Tibial nerve (tissue), 4 donors: ENCODE measurements around the gene ABCD2. TPM values are rescaled to one million over a fixed set of nuclear protein-coding genes. Genes with fewer than 3 reads are reported as not detected.

Source experiments
- DNase-seq, 2 donors: peaks; one replicate each; pipeline ENCODE4 v3.0.0-alpha.2; 2019; ENCODE audit warnings: low spot score in 2 of 2
- H3K27ac ChIP-seq, 4 donors: fragments of 200-600 bp; sonication (generic) in 3 of 4; one replicate each; pipeline ENCODE4 v1.5.1; 2017 to 2019; ENCODE audit warnings: mild to moderate bottlenecking in 1 of 4
- H3K27me3 ChIP-seq, 2 donors: fragments of 200-600 bp; sonication (generic) in 1 of 2; one replicate each; pipeline versions ENCODE4 v1.5.1 to v1.6.0; 2017 to 2019
- H3K36me3 ChIP-seq, 3 donors: fragments of 200-600 bp; sonication (generic); one replicate each; pipeline ENCODE4 v1.5.1; 2018 to 2019
- H3K4me1 ChIP-seq, 4 donors: fragments of 200-600 bp; sonication (generic) in 3 of 4; one replicate each; pipeline ENCODE4 v1.5.1; 2017 to 2019
- H3K4me3 ChIP-seq, 4 donors: fragments of 200-600 bp; sonication (generic) in 3 of 4; one replicate each; pipeline ENCODE4 v1.5.1; 2017 to 2019; ENCODE audit warnings: mild to moderate bottlenecking in 1 of 4, moderate library complexity in 1 of 4
- H3K9me3 ChIP-seq, 4 donors: fragments of 200-600 bp; sonication (generic) in 3 of 4; one replicate each; pipeline ENCODE4 v1.5.1; 2017 to 2019
- EP300 ChIP-seq, 2 donors: sonication (generic); formaldehyde crosslinking; IDR thresholded peaks; one replicate each; pipeline ENCODE4 v1.6.1; 2017; ENCODE audit warnings: antibody characterized with exemption in 2 of 2, mild to moderate bottlenecking in 1 of 2
- POLR2A ChIP-seq, 2 donors: fragments of 450-650 bp; IDR thresholded peaks; one replicate each; pipeline ENCODE4 v1.6.1; 2017; ENCODE audit warnings: antibody characterized with exemption in 2 of 2, mild to moderate bottlenecking in 2 of 2, moderate library complexity in 2 of 2
- WGBS, 2 donors: methylation state at CpG; one replicate each; pipeline ENCODE4 v1.1.5; 2018; 5-methylcytosine and 5-hydroxymethylcytosine counted together
- total RNA-seq, 4 donors: library from RNA; depleted of rRNA; stranded (reverse); fragments of >200 nt; gene quantifications; one replicate each; pipeline ENCODE4 v1.1.0, GENCODE V29; 2016
- TF ChIP-seq, protein P1 (sequence below), 5 experiments: fragments of 200-600 bp in 3 of 5; fragments of 450-650 bp in 2 of 5; sonication (generic) in 3 of 5; IDR thresholded peaks; one replicate each; pipeline ENCODE4 v1.5.1; 2016 to 2019; ENCODE audit warnings: antibody characterized with exemption in 5 of 5, mild to moderate bottlenecking in 3 of 5, moderate library complexity in 2 of 5

The ABCD2 gene
- total RNA-seq, 4 donors from 2014 or later: 4.8 to 8.8 (median 7.7) TPM

DNA sequence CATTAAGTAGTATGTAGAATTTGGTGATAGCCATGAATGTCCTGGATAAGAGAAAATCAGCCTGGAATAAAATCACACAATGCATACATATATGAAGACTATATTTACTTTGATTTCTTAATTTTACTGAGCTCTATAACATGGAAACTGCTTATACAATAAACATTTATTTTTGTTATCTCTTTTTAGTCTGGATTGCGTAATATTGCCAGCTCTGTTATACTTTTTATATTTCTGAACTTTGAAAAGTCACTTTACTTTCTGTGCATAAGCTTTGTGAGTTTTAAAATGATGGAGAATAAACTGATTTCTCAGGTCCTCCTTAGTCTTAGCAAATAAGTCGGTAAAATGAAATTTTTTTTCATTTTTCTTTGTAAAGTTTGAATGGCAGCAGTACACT, 19.2 kb upstream of the ABCD2 start:
- TF ChIP-seq, protein P1, sequence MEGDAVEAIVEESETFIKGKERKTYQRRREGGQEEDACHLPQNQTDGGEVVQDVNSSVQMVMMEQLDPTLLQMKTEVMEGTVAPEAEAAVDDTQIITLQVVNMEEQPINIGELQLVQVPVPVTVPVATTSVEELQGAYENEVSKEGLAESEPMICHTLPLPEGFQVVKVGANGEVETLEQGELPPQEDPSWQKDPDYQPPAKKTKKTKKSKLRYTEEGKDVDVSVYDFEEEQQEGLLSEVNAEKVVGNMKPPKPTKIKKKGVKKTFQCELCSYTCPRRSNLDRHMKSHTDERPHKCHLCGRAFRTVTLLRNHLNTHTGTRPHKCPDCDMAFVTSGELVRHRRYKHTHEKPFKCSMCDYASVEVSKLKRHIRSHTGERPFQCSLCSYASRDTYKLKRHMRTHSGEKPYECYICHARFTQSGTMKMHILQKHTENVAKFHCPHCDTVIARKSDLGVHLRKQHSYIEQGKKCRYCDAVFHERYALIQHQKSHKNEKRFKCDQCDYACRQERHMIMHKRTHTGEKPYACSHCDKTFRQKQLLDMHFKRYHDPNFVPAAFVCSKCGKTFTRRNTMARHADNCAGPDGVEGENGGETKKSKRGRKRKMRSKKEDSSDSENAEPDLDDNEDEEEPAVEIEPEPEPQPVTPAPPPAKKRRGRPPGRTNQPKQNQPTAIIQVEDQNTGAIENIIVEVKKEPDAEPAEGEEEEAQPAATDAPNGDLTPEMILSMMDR (IDR thresholded peaks at IDR 0.05): no peak
- no peak for TF ChIP-seq EP300 (IDR thresholded peaks at IDR 0.05)
- TF ChIP-seq POLR2A (IDR thresholded peaks at IDR 0.05): no peak
- H3K36me3 ChIP-seq: no peaks in the 10 kb centered on the region
- H3K4me1 ChIP-seq: no peaks in the 10 kb centered on the region
- no peak overlapping the region for H3K27ac ChIP-seq
- DNase-seq: no peak
- no peak overlapping the region for H3K4me3 ChIP-seq
- no peaks in the 10 kb centered on the region for H3K9me3 ChIP-seq
- WGBS, 2 donors: 82 to 91% methylated on average over 2 of the region's 2 CpGs
- H3K27me3 ChIP-seq: no peaks in the 10 kb centered on the region

DNA sequence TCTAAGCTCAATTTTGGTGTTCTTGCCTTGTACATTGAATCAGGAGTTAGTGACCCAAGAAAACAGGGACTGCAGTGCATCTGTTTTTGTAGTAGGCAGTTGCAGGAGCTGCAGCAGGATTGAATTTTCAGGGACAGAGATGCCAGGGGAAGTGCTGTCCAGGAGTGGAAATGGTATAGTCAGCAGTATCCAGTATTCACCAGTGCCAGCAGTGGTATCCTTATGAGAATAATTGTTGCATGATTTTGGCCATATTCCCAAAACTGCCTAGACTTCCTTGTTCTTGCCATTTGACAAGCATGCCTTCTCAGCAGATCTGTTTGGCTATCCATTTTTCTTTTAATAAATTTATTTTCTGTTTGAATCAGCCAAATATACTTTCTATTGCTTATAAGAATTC, 18.6 kb upstream of the ABCD2 start:
- DNase-seq: no peak
- no peak overlapping the region for H3K4me3 ChIP-seq
- no peaks in the 10 kb centered on the region for H3K4me1 ChIP-seq
- no peak overlapping the region for H3K27ac ChIP-seq
- TF ChIP-seq, protein P1 (IDR thresholded peaks at IDR 0.05): no peak
- no peak for TF ChIP-seq EP300 (IDR thresholded peaks at IDR 0.05)
- TF ChIP-seq POLR2A (IDR thresholded peaks at IDR 0.05): no peak
- no peaks in the 10 kb centered on the region for H3K27me3 ChIP-seq
- H3K9me3 ChIP-seq: no peaks in the 10 kb centered on the region
- no peaks in the 10 kb centered on the region for H3K36me3 ChIP-seq

DNA sequence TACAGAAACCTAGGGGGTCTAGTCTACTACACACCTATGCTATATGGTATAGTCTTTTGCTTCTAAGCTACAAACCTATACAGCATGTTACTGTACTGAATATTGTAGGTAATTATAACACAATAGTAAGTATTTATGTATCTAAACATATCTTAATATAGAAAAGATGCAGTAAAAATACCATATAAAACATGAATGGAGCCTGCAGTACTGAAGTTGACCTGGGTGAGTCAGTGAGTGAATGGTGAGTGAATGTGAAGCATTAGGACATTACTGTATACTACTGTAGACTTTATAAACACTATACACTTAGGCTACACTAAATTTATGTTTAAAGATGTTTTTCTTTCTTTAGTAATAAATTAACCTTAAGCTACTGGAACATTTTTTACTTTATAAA, 13.1 kb upstream of the ABCD2 start:
- TF ChIP-seq POLR2A (IDR thresholded peaks at IDR 0.05): no peak
- TF ChIP-seq, protein P1 (IDR thresholded peaks at IDR 0.05): no peak
- TF ChIP-seq EP300 (IDR thresholded peaks at IDR 0.05): no peak
- H3K4me1 ChIP-seq: no peaks in the 10 kb centered on the region
- H3K36me3 ChIP-seq: no peaks in the 10 kb centered on the region
- no peak for DNase-seq
- H3K27me3 ChIP-seq: no peaks in the 10 kb centered on the region
- H3K4me3 ChIP-seq: no peak overlapping the region
- H3K27ac ChIP-seq: no peak overlapping the region
- no peaks in the 10 kb centered on the region for H3K9me3 ChIP-seq

DNA sequence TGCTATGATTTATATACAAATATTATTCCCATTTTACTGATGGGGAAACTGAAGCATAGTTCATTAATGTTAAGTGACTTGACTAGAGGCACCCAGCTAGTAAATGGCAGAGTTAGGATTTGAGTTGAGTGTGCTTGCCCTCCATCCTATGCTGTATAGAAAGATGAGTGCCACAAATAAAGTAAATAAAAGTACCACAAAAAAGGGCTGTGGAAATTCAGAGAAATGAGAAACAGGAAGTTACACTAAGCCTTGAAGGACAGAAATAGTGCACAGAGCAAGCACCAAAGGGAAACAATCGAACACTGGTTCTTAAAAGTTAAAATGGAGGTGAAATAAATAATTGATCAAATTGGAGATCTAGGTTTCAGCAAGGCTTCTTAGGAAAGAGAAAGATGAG, 9.2 kb upstream of the ABCD2 start:
- no peaks in the 10 kb centered on the region for H3K4me1 ChIP-seq
- no peak overlapping the region for H3K4me3 ChIP-seq
- H3K9me3 ChIP-seq: no peaks in the 10 kb centered on the region
- DNase-seq: no peak
- TF ChIP-seq EP300 (IDR thresholded peaks at IDR 0.05): no peak
- no peak for TF ChIP-seq POLR2A (IDR thresholded peaks at IDR 0.05)
- TF ChIP-seq, protein P1 (IDR thresholded peaks at IDR 0.05): no peak
- H3K27ac ChIP-seq: no peak overlapping the region
- no peaks in the 10 kb centered on the region for H3K36me3 ChIP-seq
- H3K27me3 ChIP-seq: no peaks in the 10 kb centered on the region
- WGBS, 2 donors: 59 to 60% methylated on average over 1 of the region's 1 CpG

DNA sequence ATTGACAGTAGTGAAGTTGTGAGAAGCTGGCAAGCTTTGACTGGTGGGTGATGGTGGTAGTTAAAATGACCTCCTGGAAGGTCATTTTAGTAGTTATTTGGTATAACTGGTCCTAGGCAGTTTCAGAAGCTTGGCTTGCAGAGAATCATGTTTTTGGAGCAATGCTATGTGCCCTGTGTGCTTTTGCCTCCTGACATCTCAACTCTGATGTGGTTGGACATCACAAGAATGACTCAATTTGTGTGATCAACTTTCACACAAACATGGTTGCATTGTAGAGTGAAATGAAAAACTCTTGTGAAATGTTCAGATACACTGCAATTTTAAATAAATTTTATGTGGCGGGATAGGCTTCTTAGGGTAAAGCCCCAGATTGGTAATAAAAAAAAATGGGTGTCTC, 8.3 kb upstream of the ABCD2 start:
- Histone ChIP-seq H3K4me1 (no peaks in the 10 kb centered on the region), H3K36me3 (no peaks in the 10 kb centered on the region), H3K27me3 (no peaks in the 10 kb centered on the region), H3K4me3 (no peak overlapping the region), H3K9me3 (no peaks in the 10 kb centered on the region), H3K27ac (no peak overlapping the region)
- TF ChIP-seq, protein P1 (IDR thresholded peaks at IDR 0.05): no peak
- TF ChIP-seq POLR2A (IDR thresholded peaks at IDR 0.05) (no peak), EP300 (IDR thresholded peaks at IDR 0.05) (peak in 1 of 2 donors; percentile 7)
- WGBS, 2 donors: 70 to 74% methylated on average over 1 of the region's 1 CpG
- no peak for DNase-seq
